Lung (tissue), 14 donors: ENCODE results near the gene ARL17B. TPM values are rescaled to one million over a fixed set of nuclear protein-coding genes. Genes with fewer than 3 reads are reported as not detected.
A peak's percentile ranks its signal among the peaks of the same experiment; 100 is the strongest.
"Not testable (repeated sequence)": the region's sequence is repeated elsewhere in the genome, so short reads cannot be mapped to it uniquely, and the experiment has no call there.

Source experiments
- ATAC-seq: fragments of 200-7000 bp; cut with Tn5 transposase; one replicate; pipeline ENCODE4 v1.9.1; 2020; ENCODE audit warnings: moderate number of reproducible peaks; ENCODE audit not compliant: insufficient read depth, low FRiP score
- DNase-seq, 3 donors: peaks; one replicate each; pipeline ENCODE4 v3.0.0-alpha.2; 2013 to 2017
- H3K27ac ChIP-seq, 2 donors: one replicate each; pipeline ENCODE4 v1.5.1; 2013; ENCODE audit warnings: mild to moderate bottlenecking in 2 of 2, moderate library complexity in 2 of 2, control low read depth in 1 of 2, inconsistent platforms in 1 of 2, low read depth in 1 of 2, low read length in 1 of 2
- H3K27me3 ChIP-seq, 3 donors: one replicate each; pipeline ENCODE4 v1.5.1; 2013; ENCODE audit warnings: low read length in 2 of 3; ENCODE audit not compliant: control insufficient read depth in 3 of 3, insufficient read depth in 3 of 3
- H3K36me3 ChIP-seq, 4 donors: one replicate each; pipeline ENCODE4 v1.5.1; 2013; ENCODE audit warnings: low read length in 4 of 4, mild to moderate bottlenecking in 1 of 4, moderate library complexity in 1 of 4; ENCODE audit not compliant: control insufficient read depth in 4 of 4, insufficient read depth in 4 of 4
- H3K4me1 ChIP-seq, 5 donors: one replicate each; pipeline ENCODE4 v1.5.1; 2013; ENCODE audit warnings: low read length in 5 of 5, mild to moderate bottlenecking in 2 of 5, moderate library complexity in 1 of 5; ENCODE audit not compliant: control insufficient read depth in 5 of 5, insufficient read depth in 5 of 5
- H3K4me3 ChIP-seq: one replicate; pipeline ENCODE4 v1.5.1; 2013; ENCODE audit warnings: mild to moderate bottlenecking, control low read depth, moderate library complexity
- H3K9ac ChIP-seq, 2 donors: one replicate each; pipeline ENCODE4 v1.5.1; 2013; ENCODE audit warnings: low read length in 2 of 2, control low read depth in 1 of 2; ENCODE audit not compliant: insufficient read depth in 1 of 2
- H3K9me3 ChIP-seq, 4 donors: one replicate each; pipeline ENCODE4 v1.5.1; 2013; ENCODE audit warnings: low read length in 3 of 4, mild to moderate bottlenecking in 1 of 4, moderate library complexity in 1 of 4; ENCODE audit not compliant: control insufficient read depth in 4 of 4, insufficient read depth in 3 of 4
- WGBS, 2 donors: extraction: QIAGEN DNeasy Blood & Tissue Kit; methylation state at CpG; one replicate each; pipeline ENCODE4 v1.1.7; 2013; 5-methylcytosine and 5-hydroxymethylcytosine counted together
- long read RNA-seq, 5 donors: transcript quantifications; one replicate each; lab custom pipeline, GENCODE V29; 2026
- polyA plus RNA-seq, 2 donors: library from polyadenylated mRNA; stranded (reverse); fragments of 200-250 nt; gene quantifications; one replicate each; pipeline ENCODE4 v1.2.1, GENCODE V29; 2013
- total RNA-seq, 2 donors: library from RNA; depleted of rRNA in 1 of 2; stranded (reverse); fragments of >200 nt in 1 of 2; gene quantifications; one replicate each; pipeline ENCODE4 v1.2.1, GENCODE V29; 2014 to 2021
- donor health status: Bipolar disorder and iron deficiency.
- donor health status: healthy.
- donor health status: DM: yes; HTN: yes; CAD: no.

ARL17B gene
- total RNA-seq: 10 to 100 TPM; 17.1 to 24.7 TPM
- 1 to 10 TPM; 6.7 to 7.8 TPM for polyA plus RNA-seq
- long read RNA-seq, donor 1, transcript ARL17B-202 (4 exons, 743 nt): major isoform, 7 of 13 reads
- long read RNA-seq, donor 1, partial matches to known transcripts: 0 of 13 reads
- long read RNA-seq, donor 1, other reads (novel, unspliced or antisense): 0 of 13 reads
- long read RNA-seq, donor 2, partial matches to known transcripts: 5 of 7 reads
- long read RNA-seq, donor 2, other reads (novel, unspliced or antisense): 0 of 7 reads
- long read RNA-seq, donor 3, partial matches to known transcripts: 5 of 6 reads
- long read RNA-seq, donor 3, other reads (novel, unspliced or antisense): 0 of 6 reads
- long read RNA-seq, donor 4, partial matches to known transcripts: 6 of 9 reads
- long read RNA-seq, donor 4, other reads (novel, unspliced or antisense): 0 of 9 reads
- long read RNA-seq, donor 5, partial matches to known transcripts: 17 of 18 reads
- long read RNA-seq, donor 5, other reads (novel, unspliced or antisense): 0 of 18 reads

GRCh38 chr17:46361755-46362154, at the start of gene ARL17B:
TSS of gene ARL17B (minus strand) at chr17:46361766. CDS start at chr17:46358397, 3,369 bp downstream.
- H3K27ac ChIP-seq, H3K9me3 ChIP-seq, DNase-seq, H3K9ac ChIP-seq, H3K27me3 ChIP-seq, H3K4me1 ChIP-seq, H3K36me3 ChIP-seq, H3K4me3 ChIP-seq: not testable (repeated sequence)
- peak; percentile 100 for ATAC-seq
- 0% methylated on average over 9 of the region's 22 CpGs; no CpG with 5 or more reads in 1 of the 2 donors for WGBS, 2 donors

GRCh38 chr17:46409864-46410263, 48.3 kb upstream of the ARL17B start:
- not testable (repeated sequence) for H3K9ac ChIP-seq, H3K9me3 ChIP-seq, H3K27me3 ChIP-seq, H3K4me1 ChIP-seq, ATAC-seq, DNase-seq, H3K36me3 ChIP-seq, H3K4me3 ChIP-seq, H3K27ac ChIP-seq
- no CpG with 5 or more reads among the region's 2 CpGs for WGBS, 2 donors

DNA sequence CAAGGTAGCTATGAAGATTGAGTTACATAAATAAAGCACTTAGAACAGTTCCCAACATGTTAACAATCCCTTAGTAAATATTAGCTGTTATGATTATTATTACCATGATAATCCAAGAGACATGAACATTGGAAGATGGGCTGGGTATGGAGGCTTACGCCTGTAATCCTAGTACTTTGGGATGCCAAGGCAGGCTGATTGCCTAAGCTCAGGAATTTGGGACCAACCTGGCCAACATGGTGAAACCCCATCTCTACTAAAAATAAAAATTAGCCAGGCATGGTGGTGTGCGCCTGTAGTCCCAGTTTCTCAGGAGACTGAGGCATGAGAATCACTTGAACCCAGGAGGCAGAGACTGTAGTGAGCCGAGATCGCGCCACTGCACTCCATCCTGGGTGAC, 45.6 kb upstream of the ARL17B start:
- ATAC-seq, H3K36me3 ChIP-seq, DNase-seq, H3K27me3 ChIP-seq, H3K4me1 ChIP-seq, H3K4me3 ChIP-seq, H3K9ac ChIP-seq, H3K27ac ChIP-seq, H3K9me3 ChIP-seq: not testable (repeated sequence)
- no CpG with 5 or more reads among the region's 5 CpGs for WGBS, 2 donors

GRCh38 chr17:46401033-46401787, 39.6 kb upstream of the ARL17B start:
- not testable (repeated sequence) for H3K9me3 ChIP-seq, ATAC-seq, H3K4me1 ChIP-seq, H3K4me3 ChIP-seq, H3K36me3 ChIP-seq, H3K27me3 ChIP-seq, DNase-seq, H3K27ac ChIP-seq, H3K9ac ChIP-seq
- no CpG with 5 or more reads among the region's 2 CpGs for WGBS, 2 donors

- DNase-seq, H3K36me3 ChIP-seq, H3K27ac ChIP-seq, H3K4me1 ChIP-seq, H3K9me3 ChIP-seq, H3K4me3 ChIP-seq, H3K9ac ChIP-seq, H3K27me3 ChIP-seq, ATAC-seq: not testable (repeated sequence)
- WGBS, 2 donors: 69 to 77% methylated on average over 1 of the region's 3 CpGs
Measured at GRCh38 chr17:46400543-46400942, 39.0 kb upstream of the ARL17B start.

- H3K27me3 ChIP-seq, H3K27ac ChIP-seq, DNase-seq, H3K36me3 ChIP-seq, H3K4me3 ChIP-seq, H3K4me1 ChIP-seq, H3K9me3 ChIP-seq, ATAC-seq, H3K9ac ChIP-seq: not testable (repeated sequence)
- WGBS, 2 donors: 96 to 98% methylated on average over 4 of the region's 9 CpGs
Measured at GRCh38 chr17:46399993-46400392, 38.4 kb upstream of the ARL17B start.

DNA sequence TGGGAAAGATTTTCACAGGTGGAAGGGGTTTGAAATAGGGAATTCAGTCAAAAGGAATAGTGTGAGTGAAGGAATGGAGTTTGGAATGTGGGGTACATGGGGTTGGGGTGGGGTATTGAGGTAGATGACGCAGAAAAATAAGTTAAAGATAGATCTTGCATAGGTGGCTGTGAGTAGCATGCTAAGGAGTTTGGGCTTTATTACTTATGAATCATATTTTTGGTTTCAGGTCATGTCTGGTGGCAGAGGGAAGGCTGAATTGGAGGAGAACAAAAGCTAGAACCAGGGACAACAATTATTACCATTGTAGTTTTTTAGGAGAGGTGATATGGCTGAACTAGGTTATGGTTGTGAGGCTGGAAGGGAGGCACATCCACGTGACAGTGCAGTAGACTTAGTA, 34.7 kb upstream of the ARL17B start:
- H3K4me3 ChIP-seq, H3K9ac ChIP-seq, H3K4me1 ChIP-seq, H3K27ac ChIP-seq, DNase-seq, H3K9me3 ChIP-seq, H3K36me3 ChIP-seq, H3K27me3 ChIP-seq, ATAC-seq: not testable (repeated sequence)
- 84 to 86% methylated on average over 1 of the region's 2 CpGs for WGBS, 2 donors

DNA sequence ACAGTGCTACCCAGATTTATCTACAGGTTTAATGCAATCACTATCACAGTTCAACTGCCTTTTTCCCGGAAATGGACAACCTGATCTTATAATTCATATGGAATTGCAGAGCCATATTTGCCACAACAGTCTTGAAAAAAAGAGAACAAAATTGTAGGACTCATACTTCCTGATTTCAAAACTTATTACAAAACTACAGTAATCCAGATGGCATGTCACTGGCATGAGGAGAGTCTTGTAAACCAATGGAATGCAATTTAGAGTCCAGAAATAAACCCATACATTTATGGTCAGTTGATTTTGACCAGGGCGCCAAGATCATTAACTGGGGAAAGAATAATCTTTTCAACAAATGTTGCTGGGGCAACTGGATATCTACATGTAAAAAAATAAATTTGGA, 32.1 kb upstream of the ARL17B start:
- H3K27me3 ChIP-seq, ATAC-seq, H3K4me1 ChIP-seq, H3K36me3 ChIP-seq, H3K4me3 ChIP-seq, H3K9ac ChIP-seq, H3K27ac ChIP-seq, DNase-seq, H3K9me3 ChIP-seq: not testable (repeated sequence)
- WGBS, 2 donors: no CpG with 5 or more reads among the region's 2 CpGs
